ENCODE data around the gene TGFBI.

GRCh38 chr5:136094189-136094912 is 65.6 kb downstream of the TGFBI start:
- TF ChIP-seq CTCF (IDR thresholded peaks at IDR 0.05) (no peak), POLR2A (IDR thresholded peaks at IDR 0.05) (no peak)

Data from adrenal gland (tissue), 5 donors.